NCI-H460 (cell line): ENCODE data around the gene KRTAP15-1. TPM values are rescaled to one million over a fixed set of nuclear protein-coding genes. Genes with fewer than 3 reads are reported as not detected.
A peak's percentile ranks its signal among the peaks of the same experiment; 100 is the strongest.

Source experiments
- DNase-seq: peaks from one replicate; pipeline ENCODE4 v3.0.0-alpha.2; 2016; ENCODE audit warnings: low read depth; ENCODE audit errors: extremely low read depth
- polyA plus RNA-seq: library from polyadenylated mRNA; depleted of rRNA; stranded (reverse); fragments of >200 nt; gene quantifications from 2 replicates; pipeline ENCODE4 v1.2.3, GENCODE V29; 2014; cell fraction: nucleus; rRNA removed
- total RNA-seq: library from RNA; depleted of rRNA; stranded (reverse); fragments of >200 nt; shearing (Covaris generic); gene quantifications from 2 replicates; pipeline ENCODE4 v1.2.3, GENCODE V29; 2014; rRNA removed

The KRTAP15-1 gene
- not detected in 2 replicates for total RNA-seq
- not detected in 2 replicates for polyA plus RNA-seq

GRCh38 chr21:30439975-30440374 is at the start of gene KRTAP15-1:
KRTAP15-1 (plus strand) TSS chr21:30440275; CDS start chr21:30440328, 53 bp downstream.
- DNase-seq = no peak

GRCh38 chr21:30391492-30392025 is 48.5 kb upstream of the KRTAP15-1 start:
- no peak for DNase-seq

GRCh38 chr21:30395731-30396130 is 44.3 kb upstream of the KRTAP15-1 start, which contains the start of gene KRTAP13-1:
KRTAP13-1 (plus strand) TSS chr21:30396031; CDS start chr21:30396087, 56 bp downstream.
- no peak for DNase-seq

- peak; percentile 67 for DNase-seq
Measured at GRCh38 chr21:30408782-30409494, 31.1 kb upstream of the KRTAP15-1 start.

- no peak for DNase-seq
Measured at GRCh38 chr21:30415993-30416392, 24.1 kb upstream of the KRTAP15-1 start.

- DNase-seq = no peak
Measured at GRCh38 chr21:30425826-30426225, 14.2 kb upstream of the KRTAP15-1 start, which contains the start of gene KRTAP13-3. KRTAP13-3 (minus strand) TSS chr21:30425926; CDS start chr21:30425912, 14 bp downstream.

- DNase-seq = no peak
Measured at GRCh38 chr21:30426731-30427130, 13.3 kb upstream of the KRTAP15-1 start.

GRCh38 chr21:30430170-30430655 is 9.9 kb upstream of the KRTAP15-1 start, which contains the start of gene KRTAP13-4:
KRTAP13-4 (plus strand) TSS chr21:30430220; CDS start chr21:30430276, 56 bp downstream.
- no peak for DNase-seq

GRCh38 chr21:30434033-30434631 is 5.9 kb upstream of the KRTAP15-1 start:
- DNase-seq = peak; percentile 41

GRCh38 chr21:30437010-30437565 is 3.0 kb upstream of the KRTAP15-1 start:
- no peak for DNase-seq

GRCh38 chr21:30443226-30443625 is 3.2 kb downstream of the KRTAP15-1 start:
- DNase-seq = no peak

- DNase-seq = no peak
Measured at GRCh38 chr21:30444204-30444603, 4.1 kb downstream of the KRTAP15-1 start.

- DNase-seq = no peak
Measured at GRCh38 chr21:30447056-30447455, 7.0 kb downstream of the KRTAP15-1 start.

- no peak for DNase-seq
Measured at GRCh38 chr21:30448514-30448913, 8.4 kb downstream of the KRTAP15-1 start.

- peak; percentile 5 for DNase-seq
Measured at GRCh38 chr21:30463713-30464112, 23.6 kb downstream of the KRTAP15-1 start.

GRCh38 chr21:30468900-30469714 is 29.0 kb downstream of the KRTAP15-1 start:
- no peak for DNase-seq

GRCh38 chr21:30478004-30478403 is 37.9 kb downstream of the KRTAP15-1 start:
- DNase-seq = no peak

GRCh38 chr21:30479259-30479658 is 39.2 kb downstream of the KRTAP15-1 start:
- DNase-seq = no peak

- no peak for DNase-seq
Measured at GRCh38 chr21:30480145-30480544, 40.1 kb downstream of the KRTAP15-1 start, which contains the start of gene KRTAP19-1. KRTAP19-1 (minus strand) TSS chr21:30480367; CDS start chr21:30480317, 50 bp downstream.

- DNase-seq = no peak
Measured at GRCh38 chr21:30482130-30482529, 42.1 kb downstream of the KRTAP15-1 start.
